Measurements from ENCODE around the gene FAM204A.

FAM204A gene

DNA sequence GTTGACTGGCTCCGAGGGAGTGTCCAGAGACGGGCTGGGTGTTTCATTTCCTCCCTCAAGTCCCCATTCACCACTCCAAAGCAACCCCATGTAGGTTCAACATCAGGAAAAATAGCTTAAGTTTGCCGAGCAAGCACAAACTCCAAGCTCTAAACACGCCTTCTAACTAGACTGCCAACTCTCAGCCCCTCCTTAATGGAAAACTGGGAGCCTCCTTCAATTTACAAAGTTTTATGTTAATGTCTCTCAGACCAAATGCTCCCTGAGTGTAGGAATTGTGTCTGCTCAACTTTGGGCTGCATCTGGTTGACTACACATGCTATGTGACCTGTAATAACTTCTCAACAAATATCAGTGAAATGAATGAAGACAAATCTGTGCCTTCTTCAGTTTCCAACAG is 87.5 kb downstream of the FAM204A start:
- FAIRE-seq: no peak

DNA sequence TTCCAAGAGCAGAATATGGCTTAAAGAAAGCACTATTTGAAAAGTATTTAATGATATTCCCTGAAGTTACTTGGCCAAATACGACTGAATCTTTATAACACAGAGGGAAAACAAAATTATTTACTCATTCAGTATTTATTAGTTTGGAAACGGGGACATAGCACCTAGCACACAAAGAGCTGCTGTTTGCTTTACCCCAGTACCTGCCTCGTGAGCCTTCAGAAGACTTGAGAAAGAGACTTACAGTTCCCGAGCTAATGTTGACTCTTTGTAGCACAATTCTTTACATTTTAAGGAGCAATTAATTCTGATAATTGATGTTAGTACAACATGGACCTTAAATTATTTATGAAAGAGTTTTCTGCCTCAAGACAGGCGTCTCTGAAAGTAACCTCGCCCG is 88.7 kb downstream of the FAM204A start:
- DNase-seq (ENCODE audit: insufficient read length, low spot score): no peak
- no peak for FAIRE-seq

More for the DNA sequence above, 87.5 kb downstream of the FAM204A start:
- no peak for DNase-seq (ENCODE audit: insufficient read length, low spot score)

DNA sequence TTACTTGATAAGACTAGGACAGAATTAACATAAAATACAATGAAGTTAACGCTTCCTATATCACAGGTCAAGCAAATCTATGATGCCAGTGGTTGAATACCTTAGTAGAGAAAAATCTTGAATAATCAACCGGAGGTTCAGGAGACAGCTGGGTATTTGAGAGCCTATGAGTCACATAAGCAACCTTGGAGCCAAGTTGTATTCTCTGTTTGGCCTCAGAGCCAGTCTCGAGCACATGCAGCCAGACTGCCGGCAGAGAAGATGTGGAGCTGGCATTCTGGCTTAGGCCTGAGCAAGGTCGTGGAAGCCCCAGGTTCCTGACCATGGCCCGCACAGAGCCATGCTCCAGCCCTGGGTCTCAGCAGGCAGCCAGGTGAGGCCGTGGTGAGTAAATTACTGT is 90.3 kb downstream of the FAM204A start:
- no peak for DNase-seq (ENCODE audit: insufficient read length, low spot score)
- no peak for FAIRE-seq

DNA sequence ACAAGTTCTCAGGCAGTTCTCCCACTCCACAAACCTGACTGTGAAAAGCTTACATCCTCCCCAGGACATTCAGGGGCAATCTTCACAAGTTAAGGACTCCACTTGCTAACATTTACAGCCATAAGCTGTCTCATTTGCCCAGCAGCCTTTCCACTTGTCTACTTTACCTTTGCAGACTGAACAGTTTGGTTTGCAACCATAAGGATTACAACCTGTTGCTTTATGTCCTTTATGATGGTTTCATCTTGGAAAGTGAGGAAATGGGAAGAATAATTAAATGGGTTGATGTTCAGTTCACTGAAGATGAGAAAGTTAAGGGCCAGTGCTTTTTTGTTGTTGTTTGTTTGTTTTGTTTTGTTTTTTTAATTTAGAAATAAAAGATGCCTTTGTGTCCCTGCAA is 92.4 kb downstream of the FAM204A start:
- no peak for FAIRE-seq
- no peak for DNase-seq (ENCODE audit: insufficient read length, low spot score)

Measured in GM19239 (cell line).